ENCODE results near the gene MAGI3.
"Not testable (repeated sequence)": the region's sequence is repeated elsewhere in the genome, so short reads cannot be mapped to it uniquely, and the experiment has no call there.

MAGI3 gene

DNA sequence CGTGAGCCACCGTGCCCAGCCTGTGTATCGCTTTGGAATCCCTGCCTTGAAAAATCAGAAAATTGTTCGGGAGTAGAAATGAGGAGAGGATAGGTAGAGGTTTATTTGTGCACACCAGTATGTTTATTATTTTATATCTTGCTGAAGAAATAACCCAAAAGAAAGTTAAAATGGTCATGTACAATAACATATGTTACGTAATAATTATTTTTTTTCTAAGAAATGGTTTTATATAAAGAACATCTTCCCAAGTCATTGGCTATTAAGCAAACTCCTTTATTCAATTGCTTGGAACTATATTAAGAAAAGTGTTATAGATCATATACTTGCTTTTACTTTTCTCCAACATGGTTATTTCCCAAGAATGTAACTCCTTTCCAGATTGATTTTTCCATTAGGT is 197.2 kb downstream of the MAGI3 start:
- Mint-ChIP-seq H3K4me3 (no peak overlapping the region), H3K4me1 (no peaks in the 10 kb centered on the region)
- TF ChIP-seq CTCF (IDR thresholded peaks at IDR 0.05) = no peak

DNA sequence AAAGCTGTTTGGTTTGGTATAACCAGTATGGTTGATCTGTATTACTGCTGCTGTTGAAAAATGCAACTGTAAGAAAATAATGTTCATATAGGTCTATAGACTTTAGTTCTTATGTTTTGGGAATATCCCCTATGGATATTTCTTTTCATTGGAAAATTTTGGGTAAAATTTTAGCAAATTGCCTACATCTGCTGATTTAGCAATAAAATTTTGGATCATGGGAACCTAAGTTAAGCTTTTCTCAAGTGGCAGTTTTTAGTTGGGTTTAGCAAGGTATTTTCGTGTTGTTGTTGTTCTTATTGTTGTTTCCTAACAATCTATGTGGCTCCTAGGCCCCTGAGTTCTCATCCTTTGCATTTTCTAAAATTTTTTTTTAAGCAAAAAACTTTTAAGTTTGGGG is 201.9 kb downstream of the MAGI3 start:
- H3K27me3 Mint-ChIP-seq (ENCODE audit: low read depth, poor library complexity) = no peaks in the 10 kb centered on the region
- no peak overlapping the region for H3K4me3 Mint-ChIP-seq
- DNase-seq = no peak
- H3K36me3 Mint-ChIP-seq (ENCODE audit: low read depth) = peaks cover 31% of the 10 kb centered on the region
- TF ChIP-seq CTCF (IDR thresholded peaks at IDR 0.05) = no peak
- no peak overlapping the region for H3K27ac Mint-ChIP-seq
- H3K9me3 Mint-ChIP-seq = peaks cover 18% of the 10 kb centered on the region
- H3K4me1 Mint-ChIP-seq = no peaks in the 10 kb centered on the region

More for the DNA sequence above, 197.2 kb downstream of the MAGI3 start:
- H3K27ac Mint-ChIP-seq = no peak overlapping the region
- no peak for DNase-seq
- no peaks in the 10 kb centered on the region for H3K27me3 Mint-ChIP-seq (ENCODE audit: low read depth, poor library complexity)
- H3K9me3 Mint-ChIP-seq = no peaks in the 10 kb centered on the region
- H3K36me3 Mint-ChIP-seq (ENCODE audit: low read depth) = peaks cover 11% of the 10 kb centered on the region

GRCh38 chr1:113593550-113594297 is 203.4 kb downstream of the MAGI3 start:
- Mint-ChIP-seq H3K27me3 (ENCODE audit: low read depth, poor library complexity) (no peaks in the 10 kb centered on the region), H3K36me3 (ENCODE audit: low read depth) (peaks cover 46% of the 10 kb centered on the region), H3K27ac (no peak overlapping the region), H3K9me3 (peaks cover 33% of the 10 kb centered on the region), H3K4me3 (no peak overlapping the region), H3K4me1 (no peaks in the 10 kb centered on the region)
- DNase-seq = no peak
- TF ChIP-seq CTCF (IDR thresholded peaks at IDR 0.05) = no peak

- not testable (repeated sequence) for H3K27me3 Mint-ChIP-seq (ENCODE audit: low read depth, poor library complexity); DNase-seq; H3K4me3 Mint-ChIP-seq; H3K4me1 Mint-ChIP-seq; H3K36me3 Mint-ChIP-seq (ENCODE audit: low read depth); H3K27ac Mint-ChIP-seq
- H3K9me3 Mint-ChIP-seq = peaks cover 14% of the 10 kb centered on the region
Observed at GRCh38 chr1:113604466-113604865, 214.2 kb downstream of the MAGI3 start.

DNA sequence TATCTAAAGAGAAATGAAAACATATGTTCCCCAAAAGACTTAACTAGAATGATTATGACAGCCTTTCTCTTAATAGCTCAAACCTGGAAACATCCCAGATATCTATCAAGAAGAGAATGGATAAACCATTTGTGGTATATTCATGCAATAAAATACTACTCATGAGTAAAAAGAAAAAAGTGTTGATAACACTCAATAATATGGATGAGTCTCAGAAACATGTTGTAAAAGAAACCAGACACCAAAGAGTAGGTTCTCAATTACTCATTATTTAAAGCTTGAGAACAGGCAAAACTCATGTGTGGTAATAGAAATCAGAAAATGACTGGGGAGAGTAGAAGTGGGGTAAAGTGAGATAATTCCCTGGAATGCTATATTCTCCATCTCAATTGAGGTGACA is 214.8 kb downstream of the MAGI3 start:
- H3K9me3 Mint-ChIP-seq = peaks cover 14% of the 10 kb centered on the region
- no peaks in the 10 kb centered on the region for H3K4me1 Mint-ChIP-seq
- no peaks in the 10 kb centered on the region for H3K27me3 Mint-ChIP-seq (ENCODE audit: low read depth, poor library complexity)
- DNase-seq = no peak
- TF ChIP-seq CTCF (IDR thresholded peaks at IDR 0.05) = no peak
- no peak overlapping the region for H3K4me3 Mint-ChIP-seq
- H3K36me3 Mint-ChIP-seq (ENCODE audit: low read depth) = peaks cover 13% of the 10 kb centered on the region
- H3K27ac Mint-ChIP-seq = no peak overlapping the region

DNA sequence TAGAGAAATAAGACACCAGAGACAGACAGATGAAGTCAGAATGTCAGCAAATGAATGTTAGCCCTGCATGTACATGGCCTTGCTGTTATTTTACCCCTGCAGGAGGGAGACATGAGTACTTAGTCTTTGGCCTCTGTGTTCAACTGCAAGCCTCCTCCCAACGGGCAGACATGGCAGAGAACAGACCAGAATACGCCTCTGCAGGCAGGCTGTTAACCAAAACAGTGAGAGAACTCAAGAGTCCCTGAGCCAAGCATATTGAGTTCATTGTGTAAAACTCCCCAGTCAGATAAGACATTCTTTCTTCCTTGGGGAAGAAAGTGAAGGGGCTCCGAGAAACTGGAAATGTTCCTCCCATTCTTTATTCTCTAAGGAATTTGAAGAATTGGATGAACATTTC is 218.1 kb downstream of the MAGI3 start:
- TF ChIP-seq CTCF (IDR thresholded peaks at IDR 0.05) = no peak
- no peak overlapping the region for H3K4me3 Mint-ChIP-seq
- H3K4me1 Mint-ChIP-seq = no peaks in the 10 kb centered on the region
- DNase-seq = no peak
- no peaks in the 10 kb centered on the region for H3K27me3 Mint-ChIP-seq (ENCODE audit: low read depth, poor library complexity)
- peaks cover 7% of the 10 kb centered on the region for H3K9me3 Mint-ChIP-seq
- peaks cover 25% of the 10 kb centered on the region for H3K36me3 Mint-ChIP-seq (ENCODE audit: low read depth)
- H3K27ac Mint-ChIP-seq = peak overlapping the region; percentile 8

Measured in nephron progenitor cell (in vitro differentiated cells).